Stimulated activated effector memory CD8-positive, alpha-beta T cell treated with anti-CD3 and anti-CD28 coated beads, Interleukin-12 subunit alpha, Interleukin-12 subunit beta, amount 100 ng/mL, for 72 hours (primary cell): Measurements from ENCODE around the gene PDE6B.
"Not testable (repeated sequence)": the region's sequence is repeated elsewhere in the genome, so short reads cannot be mapped to it uniquely, and the experiment has no call there.

Experiments used
- ATAC-seq: fragments of 150-1000 bp; cut with Tn5 transposase; 2 replicates; pipeline ENCODE4 v1.10.0; 2021
- DNase-seq, 2 donors: peaks; one replicate each; pipeline ENCODE4 v3.0.0; 2021 to 2022; ENCODE audit warnings: low spot score in 2 of 2
- H3K27ac Mint-ChIP-seq: one replicate; pipeline ENCODE4 v1.8.0; 2022; ENCODE audit warnings: mild to moderate bottlenecking, mixed read lengths
- H3K36me3 Mint-ChIP-seq: one replicate; pipeline ENCODE4 v1.8.0; 2022; ENCODE audit warnings: mild to moderate bottlenecking, mixed read lengths
- H3K4me1 Mint-ChIP-seq: one replicate; pipeline ENCODE4 v1.8.0; 2022; ENCODE audit warnings: mixed read lengths
- H3K4me3 Mint-ChIP-seq: one replicate; pipeline ENCODE4 v1.8.0; 2022; ENCODE audit warnings: mild to moderate bottlenecking, mixed read lengths
- H3K9me3 Mint-ChIP-seq: one replicate; pipeline ENCODE4 v1.8.0; 2022; ENCODE audit warnings: mixed read lengths

The PDE6B gene

DNA sequence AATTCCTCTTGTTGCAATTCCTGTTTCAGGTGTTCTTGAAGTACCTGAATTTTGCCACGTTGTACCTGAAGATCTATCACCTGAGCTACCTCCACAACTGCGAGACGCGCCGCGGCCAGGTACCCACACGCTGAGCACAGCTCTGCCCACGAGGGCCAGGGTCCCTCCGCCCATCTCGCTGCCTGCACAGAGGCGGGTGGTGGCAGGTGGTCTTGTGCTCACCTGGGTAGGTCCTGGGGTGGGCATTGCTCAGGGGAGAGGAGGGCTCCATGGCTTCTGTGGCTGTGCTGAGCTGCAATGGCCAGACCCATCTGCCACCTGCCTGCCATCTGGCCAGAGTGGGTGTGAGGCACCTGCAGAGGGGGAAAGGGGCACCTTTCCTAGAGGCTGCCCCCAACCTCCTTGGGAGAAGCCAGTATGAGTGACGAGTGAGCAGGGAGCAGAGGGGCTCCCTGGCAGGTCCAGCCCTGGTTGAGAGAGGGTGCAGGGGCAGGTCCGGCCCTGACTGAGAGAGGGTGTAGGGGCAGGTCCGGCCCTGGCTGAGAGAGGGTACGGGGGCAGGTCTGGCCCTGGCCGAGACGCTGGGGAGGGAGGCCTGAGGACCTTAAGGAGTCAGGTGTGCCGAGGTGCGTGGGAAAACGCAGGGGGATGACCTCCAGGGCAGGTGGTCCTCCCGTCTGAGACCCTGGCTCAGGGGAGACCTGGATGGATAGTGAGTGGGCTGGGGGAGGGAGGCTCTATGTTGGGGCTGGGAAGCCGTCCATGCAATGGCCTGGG, 10.7 kb downstream of the PDE6B start:
- Mint-ChIP-seq H3K4me1 (no peaks in the 10 kb centered on the region), H3K36me3 (no peaks in the 10 kb centered on the region), H3K27ac (no peak overlapping the region), H3K9me3 (no peaks in the 10 kb centered on the region), H3K4me3 (no peak overlapping the region)
- no peak for DNase-seq
- ATAC-seq: no peak

DNA sequence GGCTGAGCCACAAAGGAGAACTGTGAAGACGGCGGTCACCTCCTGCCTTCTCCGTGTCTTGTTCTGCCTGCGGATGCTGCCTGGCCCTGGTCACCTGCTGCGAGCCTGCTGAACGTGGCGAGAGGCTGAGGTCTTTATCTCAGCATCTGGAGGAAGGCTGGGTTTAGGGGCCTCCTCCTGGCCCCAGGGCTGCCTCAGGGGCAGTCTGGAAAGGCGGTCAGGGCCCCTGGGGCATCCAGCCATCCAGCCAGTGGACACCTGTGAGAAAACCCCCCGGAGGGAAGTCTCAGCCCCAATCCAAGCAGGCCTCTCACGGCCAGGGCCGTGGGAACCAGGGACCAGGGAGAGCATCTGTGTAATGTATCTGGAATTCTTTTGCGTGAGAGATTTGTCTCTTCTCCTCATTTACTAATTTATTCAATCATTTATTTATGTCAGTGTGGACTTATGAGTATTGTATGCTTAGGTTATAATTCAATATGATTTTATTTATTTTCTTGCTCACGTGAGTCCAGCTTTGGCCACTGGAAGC, 11.3 kb downstream of the PDE6B start:
- H3K36me3 Mint-ChIP-seq: no peaks in the 10 kb centered on the region
- no peak overlapping the region for H3K4me3 Mint-ChIP-seq
- DNase-seq (no peak), ATAC-seq (no peak)
- H3K27ac Mint-ChIP-seq: no peak overlapping the region
- H3K4me1 Mint-ChIP-seq: no peaks in the 10 kb centered on the region
- H3K9me3 Mint-ChIP-seq: no peaks in the 10 kb centered on the region

DNA sequence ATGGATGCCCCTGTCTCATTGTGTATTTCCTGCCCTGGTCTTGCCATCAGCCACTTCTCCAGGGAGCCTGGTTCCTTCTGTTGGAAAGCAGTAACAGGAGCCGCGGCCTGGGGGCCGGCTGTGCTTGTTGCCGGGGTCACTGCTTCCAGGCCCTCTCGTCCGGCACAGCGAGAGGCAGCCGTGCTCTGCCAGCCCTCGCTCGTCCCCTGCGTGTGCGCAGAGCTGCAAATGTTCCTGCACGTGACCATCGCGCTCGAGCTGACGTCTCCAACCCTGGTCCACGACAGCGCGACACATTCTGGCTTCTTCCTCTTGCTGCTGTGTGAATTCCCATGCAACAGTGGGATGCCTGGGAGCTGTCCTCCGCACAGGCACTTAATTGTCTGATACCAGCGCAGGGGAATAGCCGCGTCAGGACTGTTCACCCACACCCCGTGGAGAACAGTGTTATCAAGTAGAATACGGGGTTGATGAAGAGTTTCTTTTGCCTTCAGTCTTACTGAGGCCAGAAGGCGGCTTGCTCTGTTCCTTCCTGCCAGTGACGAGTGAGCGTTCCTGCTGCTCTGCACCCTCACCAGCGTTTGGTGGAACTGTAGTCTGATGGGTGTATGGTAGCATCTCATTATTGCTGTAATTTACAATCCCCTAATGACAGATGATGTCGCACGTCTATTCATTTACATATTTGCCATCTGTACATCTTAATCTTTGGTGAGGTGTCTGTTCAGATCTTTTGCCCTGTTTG, 12.3 kb downstream of the PDE6B start:
- Mint-ChIP-seq H3K9me3 (no peaks in the 10 kb centered on the region), H3K36me3 (no peaks in the 10 kb centered on the region), H3K4me3 (no peak overlapping the region), H3K4me1 (no peaks in the 10 kb centered on the region), H3K27ac (no peak overlapping the region)
- DNase-seq (no peak), ATAC-seq (no peak)

DNA sequence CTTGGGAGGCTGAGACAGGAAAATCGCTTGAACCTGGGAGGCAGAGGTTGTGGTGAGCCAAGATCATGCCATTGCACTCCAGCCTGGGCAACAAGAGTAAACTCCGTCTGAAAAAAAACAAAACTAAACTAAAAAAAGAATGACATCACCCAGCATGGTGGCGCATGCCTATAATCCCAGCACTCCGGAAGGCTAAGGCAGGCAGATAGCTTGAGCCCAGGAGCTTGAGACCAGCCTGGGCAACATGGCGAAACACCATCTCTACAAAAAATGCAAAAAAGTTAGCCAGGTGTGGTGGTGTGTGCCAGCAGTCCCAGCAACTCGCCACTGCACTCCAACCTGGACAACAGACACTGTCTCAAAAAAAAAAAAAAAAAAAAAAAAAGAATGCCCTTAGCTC, 17.0 kb downstream of the PDE6B start:
- not testable (repeated sequence) for ATAC-seq, H3K4me1 Mint-ChIP-seq, H3K27ac Mint-ChIP-seq, H3K36me3 Mint-ChIP-seq, H3K9me3 Mint-ChIP-seq, H3K4me3 Mint-ChIP-seq, DNase-seq

DNA sequence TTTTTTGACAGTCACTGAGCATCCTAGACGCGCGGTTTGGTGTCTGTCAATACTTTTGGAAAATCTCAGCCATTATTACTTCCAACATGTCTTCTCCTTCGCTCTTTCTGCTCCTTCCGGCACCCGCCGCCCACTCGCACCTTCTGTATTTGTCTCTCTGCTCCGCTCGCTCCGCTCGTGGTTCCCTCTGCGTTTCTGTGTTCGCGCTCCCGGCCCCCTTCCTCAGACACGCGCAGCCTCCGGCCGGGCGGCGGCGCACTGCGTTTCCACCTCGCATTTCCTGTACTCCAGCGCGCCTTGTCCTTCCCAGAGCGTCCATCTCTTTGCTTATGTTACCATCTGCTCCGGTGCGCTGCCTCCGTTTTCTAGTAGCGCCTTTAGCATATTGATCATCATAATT, 21.1 kb downstream of the PDE6B start:
- Mint-ChIP-seq H3K9me3 (no peaks in the 10 kb centered on the region), H3K4me1 (no peaks in the 10 kb centered on the region), H3K4me3 (peak overlapping the region; percentile 42), H3K36me3 (no peaks in the 10 kb centered on the region), H3K27ac (no peak overlapping the region)
- no peak for DNase-seq
- no peak for ATAC-seq

DNA sequence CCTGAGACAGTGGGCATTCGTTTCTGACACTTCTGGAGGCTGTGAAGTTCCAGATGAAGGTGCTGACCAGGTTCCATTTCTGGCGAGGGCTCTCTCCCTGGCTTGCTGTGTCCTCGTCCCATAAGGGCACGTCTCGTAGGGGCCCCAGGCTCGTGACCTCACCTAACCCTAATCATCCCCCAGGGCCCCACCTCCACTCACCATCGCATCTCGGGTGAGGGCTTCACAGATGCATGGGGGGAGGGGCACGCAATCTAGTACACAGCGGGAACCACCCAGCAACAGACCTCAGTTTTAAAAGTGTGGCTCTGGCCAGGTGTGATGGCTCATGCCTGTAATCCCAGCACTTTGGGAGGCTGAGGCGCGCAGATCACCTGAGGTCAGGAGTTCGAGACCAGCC, 22.1 kb downstream of the PDE6B start:
- DNase-seq: no peak
- H3K4me3 Mint-ChIP-seq: no peak overlapping the region
- H3K27ac Mint-ChIP-seq: no peak overlapping the region
- no peaks in the 10 kb centered on the region for H3K9me3 Mint-ChIP-seq
- no peaks in the 10 kb centered on the region for H3K4me1 Mint-ChIP-seq
- ATAC-seq: no peak
- H3K36me3 Mint-ChIP-seq: no peaks in the 10 kb centered on the region

DNA sequence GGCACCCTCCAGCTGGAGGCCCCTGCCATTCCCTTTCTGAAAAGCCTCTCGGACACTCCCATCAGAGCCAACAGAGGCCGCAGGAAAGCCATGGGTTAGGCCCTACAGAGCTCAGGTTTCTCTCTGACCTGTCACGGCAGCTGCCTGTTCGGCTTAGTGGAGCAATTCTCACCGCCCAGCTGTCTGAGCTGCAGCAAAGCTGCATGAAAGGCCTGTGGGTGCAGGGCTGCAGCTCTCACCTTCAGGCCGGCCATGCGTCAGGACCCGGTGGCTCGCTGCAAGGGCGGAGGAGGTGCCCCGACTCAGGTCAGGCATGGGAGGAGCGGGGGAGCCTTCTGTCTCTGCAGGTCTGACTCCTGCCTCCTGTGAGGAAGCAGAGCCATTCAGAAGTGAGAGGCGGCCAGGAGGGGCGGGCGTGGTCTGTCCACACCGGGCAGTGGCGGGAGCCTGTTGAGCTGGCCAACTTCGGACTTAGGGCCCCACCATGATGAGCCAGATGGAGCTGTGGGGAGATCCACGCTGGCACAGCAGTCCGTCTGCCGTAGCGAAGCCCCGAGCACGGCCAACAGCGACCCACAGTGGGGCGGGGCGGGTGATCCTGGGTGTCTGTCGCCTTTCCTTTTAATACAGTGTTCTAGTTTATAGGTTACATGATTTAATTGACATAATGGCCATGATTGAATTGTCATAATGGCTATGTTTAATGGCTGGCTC, 23.4 kb downstream of the PDE6B start:
- Mint-ChIP-seq H3K9me3 (no peaks in the 10 kb centered on the region), H3K27ac (no peak overlapping the region)

DNA sequence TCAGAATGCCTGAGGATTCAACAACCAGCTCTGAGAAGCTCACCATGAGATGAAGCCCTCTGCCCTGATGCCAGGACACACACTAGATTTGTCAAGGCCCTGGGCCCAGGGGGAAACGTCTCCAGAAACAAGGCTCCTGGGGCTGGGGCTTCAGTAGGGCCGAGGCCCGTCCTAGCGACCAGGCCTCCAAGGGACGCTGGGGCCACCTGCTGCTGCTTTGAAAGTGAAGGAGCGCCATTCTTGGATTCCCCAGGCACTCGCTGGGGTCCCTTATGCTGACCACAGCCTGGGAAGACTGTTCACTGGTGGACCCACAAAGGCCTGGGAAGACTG, 23.9 kb downstream of the PDE6B start:
- Mint-ChIP-seq H3K4me3 (no peak overlapping the region), H3K36me3 (no peaks in the 10 kb centered on the region), H3K9me3 (no peaks in the 10 kb centered on the region), H3K4me1 (no peaks in the 10 kb centered on the region), H3K27ac (no peak overlapping the region)
- DNase-seq (no peak), ATAC-seq (no peak)

More for the DNA sequence above, 23.4 kb downstream of the PDE6B start:
- no peak for ATAC-seq
- no peak overlapping the region for H3K4me3 Mint-ChIP-seq
- H3K4me1 Mint-ChIP-seq: no peaks in the 10 kb centered on the region
- no peaks in the 10 kb centered on the region for H3K36me3 Mint-ChIP-seq
- DNase-seq: no peak

DNA sequence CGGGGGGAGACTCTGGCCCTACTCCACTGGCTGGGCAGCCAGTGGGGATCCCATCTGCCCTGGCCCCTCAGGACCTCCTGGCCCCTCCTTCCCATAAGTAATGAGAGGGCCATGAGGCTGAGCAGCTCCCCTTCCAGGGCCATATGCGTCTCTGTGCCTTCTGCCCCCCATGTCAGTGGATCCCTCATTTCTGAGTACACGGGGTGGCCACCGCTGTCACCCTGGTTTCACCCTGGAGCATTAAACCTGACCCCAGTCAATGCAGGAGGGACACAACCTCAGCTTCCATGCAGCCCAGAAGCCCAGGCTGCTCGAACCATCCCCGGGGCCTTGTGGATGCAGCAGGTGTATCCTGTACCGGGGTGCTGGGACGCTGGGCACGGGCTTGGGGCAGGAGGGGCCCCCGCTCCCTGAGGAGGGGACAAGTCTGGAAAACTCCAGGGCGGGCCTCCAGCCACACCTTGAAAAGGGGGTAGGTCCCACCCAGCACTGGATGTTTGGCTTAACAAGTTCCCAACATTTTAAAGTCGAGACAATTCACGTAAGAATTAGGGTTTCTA, 24.5 kb downstream of the PDE6B start:
- H3K4me3 Mint-ChIP-seq: no peak overlapping the region
- H3K27ac Mint-ChIP-seq: no peak overlapping the region
- no peaks in the 10 kb centered on the region for H3K36me3 Mint-ChIP-seq
- ATAC-seq: no peak
- no peak for DNase-seq
- no peaks in the 10 kb centered on the region for H3K9me3 Mint-ChIP-seq
- no peaks in the 10 kb centered on the region for H3K4me1 Mint-ChIP-seq

DNA sequence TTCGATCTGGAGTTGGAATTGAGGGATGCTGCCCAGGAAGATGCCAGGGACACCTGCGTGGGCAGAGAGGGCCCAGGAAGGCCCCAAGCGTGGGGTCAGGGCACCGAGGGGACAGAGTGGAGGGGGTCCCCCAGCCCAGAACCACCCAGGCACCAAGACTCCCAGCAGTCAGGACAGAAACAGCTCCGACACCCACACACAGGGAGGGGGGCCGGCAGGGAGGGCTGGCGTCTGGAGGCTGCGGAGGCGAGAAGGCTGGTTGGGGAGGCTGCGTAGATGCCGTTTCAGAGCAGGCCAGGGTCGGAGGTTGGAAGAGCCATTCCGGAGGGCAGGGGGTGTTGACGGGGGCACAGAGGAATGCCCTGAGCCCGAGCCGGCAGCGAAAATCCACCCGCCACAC, 25.1 kb downstream of the PDE6B start:
- no peak for DNase-seq
- no peak overlapping the region for H3K4me3 Mint-ChIP-seq
- H3K36me3 Mint-ChIP-seq: no peaks in the 10 kb centered on the region
- H3K27ac Mint-ChIP-seq: no peak overlapping the region
- no peaks in the 10 kb centered on the region for H3K9me3 Mint-ChIP-seq
- ATAC-seq: no peak
- H3K4me1 Mint-ChIP-seq: no peaks in the 10 kb centered on the region

DNA sequence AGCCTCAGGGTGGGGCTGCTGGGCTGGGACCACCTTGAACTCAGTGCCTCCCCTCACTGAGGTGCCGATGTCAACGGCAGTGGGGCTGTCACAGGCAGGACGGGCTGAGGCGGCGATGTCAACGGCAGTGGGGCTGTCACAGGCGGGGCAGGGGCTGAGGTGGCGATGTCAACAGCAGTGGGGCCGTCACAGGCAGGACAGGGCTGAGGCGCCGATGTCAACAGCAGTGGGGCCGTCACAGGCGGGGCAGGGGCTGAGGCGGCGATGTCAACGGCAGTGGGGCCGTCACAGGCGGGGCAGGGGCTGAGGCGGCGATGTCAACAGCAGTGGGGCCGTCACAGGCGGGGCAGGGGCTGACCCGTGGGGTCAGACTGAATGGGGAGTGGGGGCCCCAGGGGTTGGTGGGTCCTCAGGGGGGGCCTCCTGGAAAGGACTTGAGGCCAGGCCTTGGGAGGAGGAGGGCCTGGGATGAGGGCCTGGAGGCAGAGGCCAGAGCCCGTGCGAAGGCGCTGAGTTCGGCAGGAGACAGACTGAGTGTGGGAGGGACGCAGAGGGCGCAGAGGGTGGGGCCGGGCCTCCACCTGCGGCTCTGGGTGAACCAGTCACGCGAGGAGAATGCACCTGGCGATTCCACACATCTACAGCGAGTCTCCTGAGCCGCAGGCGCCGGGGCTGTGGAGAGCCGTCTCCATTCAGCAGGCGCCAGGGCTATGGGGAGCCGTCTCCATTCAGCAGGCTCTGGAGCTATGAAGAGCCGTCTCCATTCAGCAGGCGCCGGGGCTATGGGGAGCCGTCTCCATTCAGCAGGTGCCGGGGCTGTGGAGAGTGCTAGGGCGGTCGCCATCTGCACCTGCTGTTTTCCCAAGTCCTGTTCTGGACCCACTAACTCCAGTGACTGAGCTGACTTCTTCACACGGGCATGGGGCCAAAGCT, 25.8 kb downstream of the PDE6B start:
- no peaks in the 10 kb centered on the region for H3K36me3 Mint-ChIP-seq
- no peak overlapping the region for H3K4me3 Mint-ChIP-seq
- H3K27ac Mint-ChIP-seq: no peak overlapping the region
- no peaks in the 10 kb centered on the region for H3K4me1 Mint-ChIP-seq
- no peak for ATAC-seq
- no peaks in the 10 kb centered on the region for H3K9me3 Mint-ChIP-seq
- no peak for DNase-seq

DNA sequence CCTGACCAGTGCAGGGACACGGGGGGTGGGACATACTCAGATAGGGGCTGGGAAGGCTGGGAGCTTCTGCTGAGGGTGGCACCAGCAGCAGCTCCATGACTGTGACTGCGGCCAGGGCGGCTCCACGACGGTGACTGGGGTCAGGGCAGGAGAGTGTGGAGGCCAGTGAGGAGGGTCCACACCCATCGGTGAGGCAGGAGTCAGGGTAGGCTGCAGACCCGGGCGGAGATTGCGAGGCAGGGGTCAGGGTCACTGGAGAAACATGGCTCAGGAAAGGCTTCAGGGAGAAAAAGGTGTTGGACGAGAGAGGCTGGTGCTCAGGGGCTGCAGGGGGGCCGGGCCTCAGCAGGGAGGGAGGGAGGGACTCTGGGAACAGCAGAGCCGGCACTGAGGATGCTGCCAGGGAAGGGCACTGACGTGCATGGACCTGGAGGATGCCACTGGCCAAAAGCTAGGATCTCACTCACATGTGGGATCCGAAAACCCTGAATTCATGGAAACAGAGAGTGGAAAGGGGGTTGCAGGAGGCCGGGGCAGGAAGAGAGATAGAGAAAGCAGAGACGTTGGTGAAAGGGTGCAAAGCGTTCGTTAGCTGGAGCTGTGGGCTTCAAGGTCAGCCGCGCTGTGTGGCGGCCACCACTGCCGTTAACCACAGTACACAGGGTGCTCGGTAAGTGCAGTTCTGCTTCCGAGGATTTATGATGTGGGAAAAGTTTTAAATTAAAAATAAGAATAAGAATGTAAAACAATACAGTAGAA, 26.7 kb downstream of the PDE6B start:
- Mint-ChIP-seq H3K36me3 (no peaks in the 10 kb centered on the region), H3K4me3 (no peak overlapping the region), H3K9me3 (no peaks in the 10 kb centered on the region), H3K27ac (no peak overlapping the region), H3K4me1 (no peaks in the 10 kb centered on the region)
- ATAC-seq: no peak
- DNase-seq: no peak

DNA sequence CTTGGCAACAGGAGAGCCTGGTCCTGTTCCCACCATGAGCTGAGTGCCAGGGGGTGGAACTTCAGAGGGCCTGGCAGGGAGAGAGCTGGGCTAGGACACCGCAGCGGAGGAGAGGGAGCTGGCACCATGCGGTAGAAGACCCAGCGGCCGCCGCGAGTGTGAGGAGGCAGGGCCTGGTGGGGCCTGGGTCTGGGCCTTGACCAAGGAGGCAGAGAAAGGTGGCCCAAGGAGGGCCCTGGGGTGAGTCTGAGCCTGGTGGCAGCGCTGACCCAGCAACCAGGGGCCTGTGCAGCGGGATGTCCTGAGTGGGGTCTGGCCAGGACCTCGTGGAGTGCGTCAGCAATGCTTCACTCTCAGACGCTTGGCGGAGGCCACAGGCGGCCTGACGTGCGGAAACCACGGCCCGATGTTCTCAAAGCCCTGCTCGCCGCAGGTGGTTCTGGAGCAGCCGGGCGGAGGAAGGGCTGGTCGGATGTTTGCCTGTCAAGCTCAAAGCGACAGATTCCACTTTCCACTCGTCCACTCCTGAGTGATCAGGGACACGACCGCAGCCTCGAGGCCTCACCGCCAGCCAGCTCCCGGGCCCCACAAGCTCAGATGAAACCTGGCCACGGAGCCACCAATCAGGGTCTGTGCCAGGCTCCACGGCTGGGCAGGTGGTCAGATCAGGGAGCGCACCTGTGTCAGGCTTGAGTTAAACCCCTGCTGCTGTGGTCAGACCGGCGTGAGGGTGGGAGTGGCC, 27.9 kb downstream of the PDE6B start:
- H3K4me1 Mint-ChIP-seq: no peaks in the 10 kb centered on the region

More for the DNA sequence above, 27.9 kb downstream of the PDE6B start:
- H3K27ac Mint-ChIP-seq: no peak overlapping the region
- no peak overlapping the region for H3K4me3 Mint-ChIP-seq
- DNase-seq: no peak
- no peaks in the 10 kb centered on the region for H3K9me3 Mint-ChIP-seq
- no peaks in the 10 kb centered on the region for H3K36me3 Mint-ChIP-seq
- ATAC-seq: no peak
